Stomach (tissue), 9 donors: Measurements from ENCODE around the gene ZBTB44. TPM values are rescaled to one million over a fixed set of nuclear protein-coding genes. Genes with fewer than 3 reads are reported as not detected.

ENCODE experiments used
- DNase-seq, 2 donors: peaks; one replicate each; pipeline versions ENCODE4 v3.0.0 to v3.0.0-alpha.2; 2013 to 2019
- H3K27ac ChIP-seq, 5 donors: fragments of 200-600 bp in 4 of 5; sonication (generic) in 4 of 5; one replicate each; pipeline ENCODE4 v1.5.1; 2013 to 2019; ENCODE audit warnings: mild to moderate bottlenecking in 1 of 5, moderate library complexity in 1 of 5
- H3K27me3 ChIP-seq, 3 donors: fragments of 200-600 bp; sonication (generic); one replicate each; pipeline ENCODE4 v1.5.1; 2017 to 2019; ENCODE audit warnings: mixed run types in 1 of 3
- H3K36me3 ChIP-seq, 4 donors: fragments of 200-600 bp; sonication (generic); 1 replicate in 3 of 4; 2 replicates in 1 of 4; pipeline ENCODE4 v1.5.1; 2016 to 2019
- H3K4me1 ChIP-seq, 4 donors: fragments of 200-600 bp; sonication (generic); one replicate each; pipeline ENCODE4 v1.5.1; 2016 to 2019
- H3K4me3 ChIP-seq, 4 donors: fragments of 200-600 bp; sonication (generic) in 3 of 4; one replicate each; pipeline ENCODE4 v1.5.1; 2016 to 2019; ENCODE audit warnings: mild to moderate bottlenecking in 1 of 4
- H3K9me3 ChIP-seq, 4 donors: fragments of 200-600 bp; sonication (generic); one replicate each; pipeline ENCODE4 v1.5.1; 2016 to 2019
- EP300 ChIP-seq: sonication (generic); formaldehyde crosslinking; IDR thresholded peaks from one replicate; pipeline ENCODE4 v1.6.1; 2017; ENCODE audit warnings: antibody characterized with exemption
- POLR2A ChIP-seq, 4 donors: fragments of 450-650 bp; IDR thresholded peaks; one replicate each; pipeline ENCODE4 v1.6.1; 2016; ENCODE audit warnings: antibody characterized with exemption in 4 of 4, control low read depth in 2 of 4, mild to moderate bottlenecking in 1 of 4, moderate library complexity in 1 of 4
- POLR2AphosphoS5 ChIP-seq, 3 donors: sonication (generic); formaldehyde crosslinking; IDR thresholded peaks; one replicate each; pipeline ENCODE4 v1.6.1; 2016; ENCODE audit warnings: antibody characterized with exemption in 3 of 3
- WGBS, 5 donors: extraction: QIAGEN DNeasy Blood & Tissue Kit in 3 of 5; methylation state at CpG; one replicate each; pipeline versions ENCODE4 v1.1.5 to v1.1.7; 2013 to 2018; 5-methylcytosine and 5-hydroxymethylcytosine counted together
- intact Hi-C: fragments of 100-400 bp; cut with DNase I; formaldehyde crosslinking; loops from one replicate; pipeline ENCODE4 v1.15.1; 2023; ENCODE audit warnings: low total_unique reads
- polyA plus RNA-seq, 3 donors: library from polyadenylated mRNA; stranded (reverse); fragments of 200-250 nt; gene quantifications; one replicate each; pipeline ENCODE4 v1.2.3, GENCODE V29; 2013
- total RNA-seq, 5 donors: library from RNA; depleted of rRNA; stranded (reverse); fragments of >200 nt; gene quantifications; one replicate each; pipeline versions ENCODE4 v1.1.0 to v1.2.3, GENCODE V29; 2014 to 2016
- TF ChIP-seq, protein P1 (sequence below), 7 experiments: fragments of 450-650 bp in 4 of 7; fragments of 200-600 bp in 3 of 7; sonication (generic) in 3 of 7; IDR thresholded peaks; one replicate each; pipeline ENCODE4 v1.5.1; 2016 to 2019; ENCODE audit warnings: antibody characterized with exemption in 7 of 7, control low read depth in 2 of 7, mild to moderate bottlenecking in 1 of 7
- donor health status: healthy with polysubstance abuse.
- donor health status: Bipolar disorder and iron deficiency.
- donor health status: healthy.

ZBTB44 gene
- total and polyA plus RNA-seq, 8 donors, result 8.4 to 123 (median 35.9) TPM

DNA sequence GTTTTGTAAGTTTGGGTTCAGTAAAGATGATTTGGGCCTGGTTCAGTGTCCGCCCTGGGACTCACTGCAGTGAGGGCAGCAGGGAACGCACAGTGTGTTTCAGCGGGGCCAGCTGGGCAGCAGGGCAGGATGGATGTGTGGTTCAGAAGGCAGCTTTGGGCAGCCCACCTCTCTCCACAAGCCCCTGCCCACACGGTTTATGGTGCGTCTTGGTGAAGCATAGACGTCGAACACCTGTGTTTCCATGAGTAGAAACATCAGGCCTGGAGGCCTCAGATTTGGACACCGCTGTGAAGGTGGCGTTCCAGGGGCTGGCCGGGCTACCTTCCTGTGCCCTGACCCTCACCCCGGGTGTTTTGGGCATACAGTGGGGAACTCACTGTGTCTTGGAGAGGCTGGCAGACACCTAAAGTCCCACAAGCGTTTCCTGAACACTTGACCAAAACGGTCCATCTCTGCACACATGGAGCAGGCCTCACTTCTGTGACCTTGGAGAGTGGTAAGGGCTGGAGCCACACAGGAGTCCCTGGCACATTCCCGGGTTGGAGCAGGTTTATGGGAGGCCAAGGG, 96.1 kb downstream of the ZBTB44 start:
- peak in 1 of 2 donors; percentile 22 for DNase-seq

DNA sequence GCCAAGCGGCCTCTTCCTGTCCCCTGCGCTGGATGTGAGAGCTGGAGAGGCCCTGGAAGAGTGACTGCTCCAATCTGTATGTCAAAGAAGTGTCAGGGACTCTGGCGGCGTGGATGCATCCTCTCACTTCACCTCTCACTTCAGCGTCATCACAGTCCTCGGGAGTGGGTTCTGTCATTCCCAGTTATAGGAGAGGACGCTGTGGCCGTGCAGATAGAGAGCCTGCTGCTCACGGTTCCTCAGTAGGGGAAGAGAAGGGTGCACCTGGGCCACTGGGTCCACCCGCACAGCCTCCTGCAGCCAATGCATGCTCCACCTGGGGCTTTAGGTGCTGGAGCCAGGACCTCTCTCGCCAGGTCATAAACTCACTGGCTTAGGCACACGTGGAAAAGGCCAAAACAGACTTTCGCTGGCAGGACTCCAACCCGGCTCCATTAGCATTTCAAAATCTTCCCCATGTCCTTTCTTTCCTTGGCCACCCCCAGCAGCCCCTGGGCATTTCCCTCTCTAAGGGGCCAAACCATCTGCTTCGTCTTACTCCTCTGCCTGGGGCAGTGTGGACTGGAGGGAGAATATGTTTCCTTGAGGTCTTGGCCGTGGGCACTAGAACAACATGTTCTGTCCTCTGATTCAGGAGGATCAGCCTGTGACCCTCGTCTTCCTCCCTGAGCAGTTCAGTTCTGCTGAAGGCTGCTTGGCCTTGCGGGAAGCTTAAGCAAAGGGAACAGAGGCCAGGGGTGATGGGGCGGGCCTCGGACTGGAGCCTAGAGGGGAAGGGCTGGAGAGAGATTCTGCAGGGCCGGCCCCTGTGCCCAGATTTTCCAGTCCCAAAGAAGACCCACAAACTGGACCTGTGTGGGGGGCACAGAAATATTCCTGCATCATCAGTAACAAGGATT, 97.3 kb downstream of the ZBTB44 start:
- Histone ChIP-seq H3K36me3 (peaks cover 0 to 3% (median 0%) of the 10 kb centered on the region in 4 donors), H3K4me3 (no peak overlapping the region), H3K27ac (no peak overlapping the region), H3K27me3 (peaks cover 0 to 4% (median 0%) of the 10 kb centered on the region in 3 donors), H3K9me3 (no peaks in the 10 kb centered on the region), H3K4me1 (peaks cover 8 to 12% (median 9%) of the 10 kb centered on the region in 4 donors)
- no peak for TF ChIP-seq POLR2A (IDR thresholded peaks at IDR 0.05)
- TF ChIP-seq, protein P1, sequence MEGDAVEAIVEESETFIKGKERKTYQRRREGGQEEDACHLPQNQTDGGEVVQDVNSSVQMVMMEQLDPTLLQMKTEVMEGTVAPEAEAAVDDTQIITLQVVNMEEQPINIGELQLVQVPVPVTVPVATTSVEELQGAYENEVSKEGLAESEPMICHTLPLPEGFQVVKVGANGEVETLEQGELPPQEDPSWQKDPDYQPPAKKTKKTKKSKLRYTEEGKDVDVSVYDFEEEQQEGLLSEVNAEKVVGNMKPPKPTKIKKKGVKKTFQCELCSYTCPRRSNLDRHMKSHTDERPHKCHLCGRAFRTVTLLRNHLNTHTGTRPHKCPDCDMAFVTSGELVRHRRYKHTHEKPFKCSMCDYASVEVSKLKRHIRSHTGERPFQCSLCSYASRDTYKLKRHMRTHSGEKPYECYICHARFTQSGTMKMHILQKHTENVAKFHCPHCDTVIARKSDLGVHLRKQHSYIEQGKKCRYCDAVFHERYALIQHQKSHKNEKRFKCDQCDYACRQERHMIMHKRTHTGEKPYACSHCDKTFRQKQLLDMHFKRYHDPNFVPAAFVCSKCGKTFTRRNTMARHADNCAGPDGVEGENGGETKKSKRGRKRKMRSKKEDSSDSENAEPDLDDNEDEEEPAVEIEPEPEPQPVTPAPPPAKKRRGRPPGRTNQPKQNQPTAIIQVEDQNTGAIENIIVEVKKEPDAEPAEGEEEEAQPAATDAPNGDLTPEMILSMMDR (IDR thresholded peaks at IDR 0.05), result no peak
- no peak for TF ChIP-seq EP300
- no peak for TF ChIP-seq POLR2AphosphoS5 (IDR thresholded peaks at IDR 0.05)
- DNase-seq, result peak in 1 of 2 donors; percentile 22
- 73 to 77% (median 76%) methylated on average over 18 to 21 of the region's 21 CpGs for WGBS, 5 donors
- intact Hi-C loops, result loop anchor here (10.0 kb wide), 1 partner anchor 647 kb away; no protein-coding TSS in a partner anchor

More for the DNA sequence above, 96.1 kb downstream of the ZBTB44 start:
- TF ChIP-seq, protein P1 (IDR thresholded peaks at IDR 0.05), result no peak
- TF ChIP-seq POLR2AphosphoS5 (IDR thresholded peaks at IDR 0.05) (no peak), POLR2A (IDR thresholded peaks at IDR 0.05) (no peak), EP300 (no peak)
- WGBS, 5 donors, result 63 to 94% (median 88%) methylated on average over 6 to 14 of the region's 14 CpGs
- intact Hi-C loops, result loop anchor here (10.0 kb wide), 1 partner anchor 646 kb away; no protein-coding TSS in a partner anchor
- Histone ChIP-seq H3K27me3 (no peaks in the 10 kb centered on the region), H3K27ac (no peak overlapping the region), H3K36me3 (no peaks in the 10 kb centered on the region), H3K4me3 (no peak overlapping the region), H3K4me1 (peaks cover 0 to under 1% (median 0%) of the 10 kb centered on the region in 4 donors), H3K9me3 (no peaks in the 10 kb centered on the region)

DNA sequence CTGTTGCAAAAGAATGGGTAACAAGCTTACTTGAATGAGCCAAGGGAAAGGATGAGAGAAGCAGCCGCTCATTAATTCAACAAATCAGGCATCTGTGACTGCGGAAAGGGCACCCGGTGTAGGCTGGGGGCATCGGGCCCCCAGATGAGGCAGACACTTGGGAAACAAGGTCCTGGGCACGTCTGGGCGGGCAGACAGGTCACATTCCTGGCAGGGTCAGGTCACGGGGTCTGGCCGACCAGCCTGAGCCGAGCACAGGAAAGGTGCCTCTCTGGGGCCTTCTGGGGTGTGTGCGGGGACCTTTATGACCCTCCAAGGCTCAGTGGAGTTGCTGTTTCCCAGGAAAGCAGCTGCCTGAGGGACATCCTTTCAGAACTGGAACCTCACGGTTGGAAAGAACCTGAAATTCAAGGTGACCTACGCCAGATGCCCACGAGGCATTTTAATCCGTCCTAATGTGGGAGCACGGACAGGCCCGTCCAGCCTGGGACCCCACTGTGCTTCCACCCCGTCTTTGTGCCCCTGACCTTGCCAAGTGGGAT, 98.1 kb downstream of the ZBTB44 start:
- Histone ChIP-seq H3K9me3 (no peaks in the 10 kb centered on the region), H3K27me3 (peaks cover 0 to 4% (median 0%) of the 10 kb centered on the region in 3 donors), H3K4me1 (peaks cover 8 to 12% (median 9%) of the 10 kb centered on the region in 4 donors), H3K4me3 (no peak overlapping the region), H3K27ac (no peak overlapping the region), H3K36me3 (peaks cover 0 to 8% (median 2%) of the 10 kb centered on the region in 4 donors)
- intact Hi-C loops, result loop anchor here (10.0 kb wide), 1 partner anchor 648 kb away; no protein-coding TSS in a partner anchor
- DNase-seq, result peak in 1 of 2 donors; percentile 14
- TF ChIP-seq POLR2AphosphoS5 (IDR thresholded peaks at IDR 0.05) (no peak), EP300 (no peak), POLR2A (IDR thresholded peaks at IDR 0.05) (no peak)
- TF ChIP-seq, protein P1 (IDR thresholded peaks at IDR 0.05), result no peak
- WGBS, 5 donors, result 62 to 76% (median 65%) methylated on average over 17 of the region's 17 CpGs

DNA sequence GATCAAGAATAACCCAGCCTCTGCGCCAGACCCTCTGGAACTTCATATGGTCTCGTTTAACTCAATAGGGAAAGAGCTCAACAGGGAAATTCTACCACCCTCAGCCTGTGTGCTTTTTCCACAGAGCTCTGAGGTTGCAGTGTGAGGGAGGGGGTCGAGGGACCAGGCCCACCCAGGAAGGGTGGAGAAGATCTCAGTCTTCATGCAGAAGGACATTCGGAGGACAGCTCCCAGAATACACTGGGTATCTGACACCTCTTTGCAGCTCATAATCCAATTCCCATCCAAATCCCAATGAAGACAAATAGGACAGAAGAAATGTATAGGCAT, 98.5 kb downstream of the ZBTB44 start:
- Histone ChIP-seq H3K4me1 (peaks cover 8 to 12% (median 9%) of the 10 kb centered on the region in 4 donors), H3K9me3 (no peaks in the 10 kb centered on the region), H3K4me3 (no peak overlapping the region), H3K27me3 (peaks cover 0 to 4% (median 0%) of the 10 kb centered on the region in 3 donors), H3K27ac (no peak overlapping the region), H3K36me3 (peaks cover 0 to 8% (median 3%) of the 10 kb centered on the region in 4 donors)
- intact Hi-C loops, result loop anchor here (10.0 kb wide), 1 partner anchor 649 kb away; no protein-coding TSS in a partner anchor
- 35 to 65% (median 50%) methylated on average over 4 of the region's 4 CpGs for WGBS, 5 donors
- DNase-seq, result peak in 1 of 2 donors; percentile 17
- TF ChIP-seq EP300 (no peak), POLR2A (IDR thresholded peaks at IDR 0.05) (no peak), POLR2AphosphoS5 (IDR thresholded peaks at IDR 0.05) (no peak)
- TF ChIP-seq, protein P1 (IDR thresholded peaks at IDR 0.05), result no peak
